Tibial artery (tissue), 4 donors: ENCODE measurements around the gene G2E3.

Experiments
- DNase-seq, 2 donors: peaks; one replicate each; pipeline ENCODE4 v3.0.0-alpha.2; 2019
- H3K27ac ChIP-seq, 2 donors: fragments of 200-600 bp; sonication (generic) in 1 of 2; 1 replicate in 1 of 2; 2 replicates in 1 of 2; pipeline ENCODE4 v1.5.1; 2018 to 2019; ENCODE audit warnings: mild to moderate bottlenecking in 1 of 2
- H3K27me3 ChIP-seq, 2 donors: fragments of 200-600 bp; sonication (generic) in 1 of 2; one replicate each; pipeline versions ENCODE4 v1.5.1 to v1.6.0; 2016 to 2019
- H3K36me3 ChIP-seq, 3 donors: fragments of 200-600 bp; sonication (generic) in 2 of 3; one replicate each; pipeline ENCODE4 v1.5.1; 2016 to 2019; ENCODE audit warnings: mild to moderate bottlenecking in 2 of 3
- H3K4me1 ChIP-seq, 4 donors: fragments of 200-600 bp; sonication (generic) in 2 of 4; 1 replicate in 3 of 4; 2 replicates in 1 of 4; pipeline ENCODE4 v1.5.1; 2016 to 2019
- H3K4me3 ChIP-seq, 2 donors: fragments of 200-600 bp; sonication (generic) in 1 of 2; 1 replicate in 1 of 2; 2 replicates in 1 of 2; pipeline ENCODE4 v1.5.1; 2018 to 2019; ENCODE audit warnings: mild to moderate bottlenecking in 2 of 2
- H3K9me3 ChIP-seq, 3 donors: fragments of 200-600 bp; sonication (generic) in 1 of 3; one replicate each; pipeline ENCODE4 v1.5.1; 2016 to 2019
- CTCF ChIP-seq, 2 experiments: fragments of 200-600 bp in 1 of 2; fragments of 450-650 bp in 1 of 2; IDR thresholded peaks; one replicate each; pipeline ENCODE4 v1.5.1; 2017 to 2019; ENCODE audit warnings: antibody characterized with exemption in 2 of 2, mild to moderate bottlenecking in 1 of 2, moderate library complexity in 1 of 2
- intact Hi-C: fragments of 100-400 bp; cut with DNase I; formaldehyde crosslinking; loops from one replicate; pipeline ENCODE4 v1.15.0; 2023; ENCODE audit warnings: low total_unique reads

The G2E3 gene

GRCh38 chr14:30608533-30609006, 49.6 kb downstream of the G2E3 start:
- Histone ChIP-seq H3K9me3 (no peaks in the 10 kb centered on the region), H3K4me3 (no peak overlapping the region), H3K36me3 (peaks cover 0 to 28% (median 12%) of the 10 kb centered on the region in 3 donors), H3K4me1 (peaks cover 0 to 9% (median 0%) of the 10 kb centered on the region in 4 donors), H3K27ac (no peak overlapping the region), H3K27me3 (no peaks in the 10 kb centered on the region)
- intact Hi-C loops: no loop called here
- no peak for TF ChIP-seq CTCF (IDR thresholded peaks at IDR 0.05)
- no peak for DNase-seq

DNA sequence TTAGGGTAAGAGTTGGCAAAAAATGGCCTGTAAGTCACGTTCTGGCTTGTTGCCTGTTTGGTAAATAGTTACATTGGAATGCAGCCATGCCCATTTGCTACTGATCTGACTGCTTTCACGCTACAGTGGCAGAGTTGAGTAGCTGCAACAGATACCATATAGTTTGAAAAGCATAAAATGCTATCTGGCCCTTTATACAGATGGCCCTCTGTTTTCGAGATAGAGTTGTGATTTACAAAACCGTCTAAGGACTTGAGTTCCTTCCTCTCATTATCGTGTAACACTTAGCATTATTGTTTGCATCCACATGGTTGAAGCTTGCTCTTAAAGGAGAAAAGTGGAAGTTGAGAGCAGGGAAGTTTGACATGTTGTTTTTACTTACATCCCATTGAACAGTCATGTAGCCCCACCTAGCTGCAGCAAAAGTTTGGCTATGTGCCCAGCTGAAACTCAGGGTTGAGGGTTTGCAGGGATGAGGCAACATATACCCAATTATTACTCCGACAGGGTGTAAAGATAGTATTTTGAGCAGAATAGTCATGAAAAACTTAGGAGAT, 51.9 kb downstream of the G2E3 start:
- Histone ChIP-seq H3K9me3 (no peaks in the 10 kb centered on the region), H3K27ac (no peak overlapping the region), H3K27me3 (no peaks in the 10 kb centered on the region), H3K36me3 (peaks cover 0 to 11% (median 4%) of the 10 kb centered on the region in 3 donors), H3K4me1 (peaks cover 0 to 9% (median 0%) of the 10 kb centered on the region in 4 donors), H3K4me3 (no peak overlapping the region)
- intact Hi-C loops: no loop called here
- no peak for TF ChIP-seq CTCF (IDR thresholded peaks at IDR 0.05)
- DNase-seq: peak in 1 of 2 donors; percentile 73

- Histone ChIP-seq H3K4me3 (no peak overlapping the region), H3K27me3 (no peaks in the 10 kb centered on the region), H3K4me1 (peaks cover 0 to 9% (median 0%) of the 10 kb centered on the region in 4 donors), H3K9me3 (no peaks in the 10 kb centered on the region), H3K36me3 (peaks cover 0 to 11% (median 0%) of the 10 kb centered on the region in 3 donors), H3K27ac (no peak overlapping the region)
- TF ChIP-seq CTCF (IDR thresholded peaks at IDR 0.05): no peak
- intact Hi-C loops: no loop called here
- DNase-seq: no peak
Observed at GRCh38 chr14:30614155-30614554, 55.2 kb downstream of the G2E3 start.

DNA sequence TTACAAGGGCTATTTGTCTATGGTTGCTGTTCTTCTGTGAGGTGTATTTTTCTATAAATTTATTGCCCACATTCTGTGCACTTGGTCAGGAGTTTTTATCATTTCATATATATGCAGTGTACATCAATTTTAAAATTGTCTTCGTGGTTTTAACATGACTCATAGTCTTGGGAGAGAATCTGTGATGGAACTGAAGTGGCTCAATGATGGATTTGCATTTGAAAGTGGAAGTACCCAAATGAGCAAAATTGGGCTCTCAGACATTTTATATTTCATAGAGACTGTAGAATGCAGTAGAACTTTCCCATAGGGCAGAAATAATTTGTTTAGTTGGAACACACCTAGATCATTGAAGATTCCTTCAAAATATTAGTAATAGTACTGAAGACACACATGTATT, 61.2 kb downstream of the G2E3 start:
- no peak overlapping the region for H3K4me3 ChIP-seq
- H3K27me3 ChIP-seq: no peaks in the 10 kb centered on the region
- intact Hi-C loops: no loop called here
- no peaks in the 10 kb centered on the region for H3K9me3 ChIP-seq
- H3K27ac ChIP-seq: no peak overlapping the region
- no peak for TF ChIP-seq CTCF (IDR thresholded peaks at IDR 0.05)
- no peak for DNase-seq
- H3K4me1 ChIP-seq: peaks cover 0 to 26% (median 12%) of the 10 kb centered on the region in 4 donors
- H3K36me3 ChIP-seq: peaks cover 0 to 11% (median 0%) of the 10 kb centered on the region in 3 donors

GRCh38 chr14:30621354-30621939, 62.5 kb downstream of the G2E3 start:
- Histone ChIP-seq H3K9me3 (no peaks in the 10 kb centered on the region), H3K27me3 (no peaks in the 10 kb centered on the region), H3K27ac (peak overlapping the region; percentile 77 to 87), H3K4me1 (peaks cover 0 to 37% (median 15%) of the 10 kb centered on the region in 4 donors), H3K4me3 (peak overlapping the region; percentile 64 to 73), H3K36me3 (peaks cover 0 to 5% (median 0%) of the 10 kb centered on the region in 3 donors)
- no peak for DNase-seq
- TF ChIP-seq CTCF (IDR thresholded peaks at IDR 0.05): no peak
- intact Hi-C loops: no loop called here
